Peyer's patch (tissue), 4 donors: Measurements from ENCODE around the gene GPR55. TPM values are rescaled to one million over a fixed set of nuclear protein-coding genes. Genes with fewer than 3 reads are reported as not detected.

Source experiments
- DNase-seq, 3 donors: peaks; one replicate each; pipeline ENCODE4 v3.0.0-alpha.2; 2017 to 2019
- H3K27ac ChIP-seq, 4 donors: fragments of 200-600 bp; sonication (generic); one replicate each; pipeline ENCODE4 v1.5.1; 2016 to 2019
- H3K27me3 ChIP-seq, 2 donors: fragments of 200-600 bp; sonication (generic); one replicate each; pipeline ENCODE4 v1.5.1; 2019
- H3K36me3 ChIP-seq, 3 donors: fragments of 200-600 bp; sonication (generic); one replicate each; pipeline ENCODE4 v1.5.1; 2016 to 2019
- H3K4me1 ChIP-seq, 4 donors: fragments of 200-600 bp; sonication (generic); one replicate each; pipeline ENCODE4 v1.5.1; 2016 to 2019
- H3K4me3 ChIP-seq, 4 donors: fragments of 200-600 bp; sonication (generic); 1 replicate in 3 of 4; 2 replicates in 1 of 4; pipeline ENCODE4 v1.5.1; 2016 to 2019; ENCODE audit warnings: mild to moderate bottlenecking in 1 of 4
- H3K9me3 ChIP-seq, 4 donors: fragments of 200-600 bp; sonication (generic); one replicate each; pipeline ENCODE4 v1.5.1; 2016 to 2019; ENCODE audit warnings: mild to moderate bottlenecking in 1 of 4
- CTCF ChIP-seq, 6 experiments: fragments of 450-650 bp in 4 of 6; fragments of 200-600 bp in 2 of 6; sonication (generic) in 1 of 6; IDR thresholded peaks; one replicate each; pipeline ENCODE4 v1.5.1; 2017 to 2019; ENCODE audit warnings: antibody characterized with exemption in 6 of 6, mild to moderate bottlenecking in 3 of 6, moderate library complexity in 1 of 6
- POLR2A ChIP-seq, 2 donors: fragments of 450-650 bp; IDR thresholded peaks; one replicate each; pipeline ENCODE4 v1.5.1; 2017; ENCODE audit warnings: antibody characterized with exemption in 2 of 2, mild to moderate bottlenecking in 2 of 2, moderate library complexity in 2 of 2
- total RNA-seq, 4 donors: library from RNA; depleted of rRNA; stranded (reverse); fragments of >200 nt; gene quantifications; one replicate each; pipeline ENCODE4 v1.1.0, GENCODE V29; 2016

Gene GPR55
- total RNA-seq, 4 donors from 2014 or later, result 1.0 to 4.7 (median 3.2) TPM

DNA sequence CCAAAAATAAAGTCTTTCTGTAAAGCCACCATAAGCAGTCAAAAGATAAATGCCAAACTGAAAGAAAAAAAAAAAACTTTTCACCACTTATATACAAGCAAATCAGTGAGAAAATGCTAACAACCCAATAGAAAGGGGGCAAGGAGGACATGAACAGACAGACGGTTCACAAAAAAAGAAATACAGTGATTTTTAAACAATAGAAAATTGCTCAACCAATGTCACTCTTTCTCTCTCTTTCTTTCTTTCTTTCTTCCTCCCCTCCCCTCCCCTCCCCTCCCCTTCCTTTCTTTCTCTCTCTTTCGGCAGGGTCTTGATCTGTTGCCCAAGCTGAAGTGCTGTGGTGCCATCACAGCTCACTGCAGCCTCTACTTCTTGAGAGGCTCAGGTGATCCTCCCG lies 42.1 kb upstream of the GPR55 start:
- no peak overlapping the region for H3K27ac ChIP-seq
- H3K4me1 ChIP-seq, result no peaks in the 10 kb centered on the region
- H3K9me3 ChIP-seq, result no peaks in the 10 kb centered on the region
- no peak for DNase-seq
- no peaks in the 10 kb centered on the region for H3K36me3 ChIP-seq
- no peak overlapping the region for H3K4me3 ChIP-seq
- no peaks in the 10 kb centered on the region for H3K27me3 ChIP-seq
- no peak for TF ChIP-seq POLR2A (IDR thresholded peaks at IDR 0.05)
- TF ChIP-seq CTCF (IDR thresholded peaks at IDR 0.05), result no peak

DNA sequence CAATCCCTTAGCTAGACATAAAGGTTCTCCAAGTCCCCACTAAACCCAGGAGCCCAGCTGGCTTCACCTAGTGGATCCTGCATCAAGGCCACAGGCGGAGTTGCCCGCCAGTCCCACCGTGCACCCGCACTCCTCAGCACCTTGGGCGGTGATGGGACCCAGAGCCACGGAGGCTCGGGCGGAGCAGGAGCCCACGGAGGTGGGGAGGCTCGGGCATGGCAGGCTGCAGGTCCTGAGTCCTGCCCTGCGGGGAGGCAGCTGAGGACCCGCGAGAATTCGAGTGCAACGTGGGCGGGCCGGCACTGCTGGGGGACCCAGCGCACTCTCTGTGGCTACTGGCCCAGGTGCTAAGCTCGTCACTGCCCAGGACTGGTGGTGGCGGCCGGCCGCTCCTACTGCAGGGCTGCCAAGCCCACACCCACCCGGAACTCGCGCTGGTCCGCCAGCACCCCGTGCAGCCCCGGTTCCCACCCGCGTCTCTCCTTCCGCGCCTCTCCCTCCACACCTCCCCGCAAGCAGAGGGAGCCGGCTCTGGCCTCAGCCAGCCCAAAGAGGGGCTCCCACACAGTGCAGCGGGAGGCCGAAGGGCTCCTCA lies 39.2 kb upstream of the GPR55 start:
- no peaks in the 10 kb centered on the region for H3K4me1 ChIP-seq
- no peaks in the 10 kb centered on the region for H3K36me3 ChIP-seq
- DNase-seq, result no peak
- H3K27ac ChIP-seq, result no peak overlapping the region
- no peaks in the 10 kb centered on the region for H3K27me3 ChIP-seq
- no peak overlapping the region for H3K4me3 ChIP-seq
- no peaks in the 10 kb centered on the region for H3K9me3 ChIP-seq
- no peak for TF ChIP-seq POLR2A (IDR thresholded peaks at IDR 0.05)
- TF ChIP-seq CTCF (IDR thresholded peaks at IDR 0.05), result no peak

- no peak for TF ChIP-seq CTCF (IDR thresholded peaks at IDR 0.05)
- Histone ChIP-seq H3K4me3 (no peak overlapping the region), H3K27me3 (no peaks in the 10 kb centered on the region), H3K9me3 (no peaks in the 10 kb centered on the region), H3K4me1 (peaks cover 0 to 5% (median 0%) of the 10 kb centered on the region in 4 donors), H3K36me3 (no peaks in the 10 kb centered on the region), H3K27ac (no peak overlapping the region)
- no peak for DNase-seq
Measured at GRCh38 chr2:230961091-230961491, 36.0 kb upstream of the GPR55 start.

- Histone ChIP-seq H3K4me3 (no peak overlapping the region), H3K4me1 (peaks cover 0 to 5% (median 0%) of the 10 kb centered on the region in 4 donors), H3K9me3 (no peaks in the 10 kb centered on the region), H3K27me3 (no peaks in the 10 kb centered on the region), H3K36me3 (no peaks in the 10 kb centered on the region), H3K27ac (no peak overlapping the region)
- DNase-seq, result no peak
- no peak for TF ChIP-seq CTCF (IDR thresholded peaks at IDR 0.05)
- no peak for TF ChIP-seq POLR2A (IDR thresholded peaks at IDR 0.05)
Measured at GRCh38 chr2:230960026-230960425, 35.0 kb upstream of the GPR55 start.

GRCh38 chr2:230958820-230959756 lies 34.0 kb upstream of the GPR55 start:
- no peak for DNase-seq
- Histone ChIP-seq H3K9me3 (no peaks in the 10 kb centered on the region), H3K4me1 (peaks cover 0 to 5% (median 0%) of the 10 kb centered on the region in 4 donors), H3K36me3 (no peaks in the 10 kb centered on the region), H3K27me3 (no peaks in the 10 kb centered on the region), H3K27ac (no peak overlapping the region), H3K4me3 (no peak overlapping the region)
- TF ChIP-seq POLR2A (IDR thresholded peaks at IDR 0.05), result no peak
- no peak for TF ChIP-seq CTCF (IDR thresholded peaks at IDR 0.05)
